H1 (cell line): ENCODE data around the gene FAM120B. TPM values are rescaled to one million over a fixed set of nuclear protein-coding genes. Genes with fewer than 3 reads are reported as not detected.

ENCODE experiments used
- CTCF ChIA-PET: fragments of 300-600 bp; sonication (Branson Sonifier 250); formaldehyde crosslinking; loops from one replicate; lab custom pipeline; 2021; ENCODE audit not compliant: partially characterized antibody; lab: Charles Lee
- POLR2A ChIA-PET: fragments of 300-600 bp; sonication (Branson Sonifier 250); formaldehyde crosslinking; loops from one replicate; lab custom pipeline; 2021; ENCODE audit warnings: inconsistent platforms; ENCODE audit not compliant: partially characterized antibody; lab: Charles Lee
- DNase-seq, 2 experiments: peaks; one replicate each; pipeline versions ENCODE4 v3.0.0 to v3.0.0-alpha.2; 2010 to 2022; ENCODE audit warnings: low spot score in 2 of 2, low read depth in 1 of 2, mixed read lengths in 1 of 2
- FAIRE-seq: peaks from 2 replicates; lab custom pipeline; 2011; peaks lifted over from hg19 to GRCh38; lab: Jason Lieb, UNC
- H2AFZ ChIP-seq: 2 replicates; pipeline ENCODE4 v1.8.1; 2012; ENCODE audit warnings: low read length, inconsistent platforms
- H2AK5ac ChIP-seq: 2 replicates; pipeline ENCODE4 v1.6.1; 2013; ENCODE audit warnings: low read depth, low read length
- H2BK120ac ChIP-seq: replicated peaks from 2 replicates; pipeline ENCODE3; 2013; ENCODE audit warnings: low read depth, low read length, inconsistent platforms
- H2BK12ac ChIP-seq: 2 replicates; pipeline ENCODE4 v1.6.1; 2013; ENCODE audit warnings: low read depth, low read length
- H2BK15ac ChIP-seq: 2 replicates; pipeline ENCODE4 v1.6.1; 2013; ENCODE audit warnings: low read length
- H2BK20ac ChIP-seq: 2 replicates; pipeline ENCODE4 v1.6.1; 2013; ENCODE audit warnings: low read length
- H2BK5ac ChIP-seq: 2 replicates; pipeline ENCODE4 v1.6.1; 2013; ENCODE audit warnings: low read depth, low read length
- H3K14ac ChIP-seq: 2 replicates; pipeline ENCODE4 v1.6.1; 2013; ENCODE audit warnings: inconsistent platforms; ENCODE audit not compliant: insufficient read length
- H3K18ac ChIP-seq: 2 replicates; pipeline ENCODE4 v1.6.1; 2013; ENCODE audit warnings: low read length; ENCODE audit errors: extremely low read depth
- H3K23ac ChIP-seq: 2 replicates; pipeline ENCODE4 v1.6.1; 2013; ENCODE audit warnings: inconsistent platforms; ENCODE audit not compliant: insufficient read length
- H3K23me2 ChIP-seq: 2 replicates; pipeline ENCODE4 v1.6.1; 2013; ENCODE audit warnings: low read depth, low read length
- H3K27ac ChIP-seq: 2 replicates; pipeline ENCODE4 v1.6.1; 2011; ENCODE audit warnings: low read depth, low read length, inconsistent platforms
- H3K27me3 ChIP-seq, 4 experiments: replicated peaks in 1 of 4; 1 replicate in 1 of 4; 2 replicates in 3 of 4; pipeline versions ENCODE4 v1.6.1 to v1.8.1; 2011 to 2013; ENCODE audit warnings: low read length in 3 of 4, mild to moderate bottlenecking in 3 of 4, inconsistent platforms in 2 of 4, mixed read lengths in 2 of 4, moderate library complexity in 1 of 4; ENCODE audit not compliant: control insufficient read depth in 3 of 4, insufficient read depth in 3 of 4; ENCODE audit errors: extremely low read depth in 1 of 4
- H3K36me3 ChIP-seq, 4 experiments: 2 replicates each; pipeline versions ENCODE4 v1.6.1 to v1.8.1; 2011 to 2013; ENCODE audit warnings: mild to moderate bottlenecking in 4 of 4, low read length in 3 of 4, moderate library complexity in 2 of 4, control low read depth in 1 of 4, inconsistent platforms in 1 of 4; ENCODE audit not compliant: insufficient read depth in 4 of 4, control insufficient read depth in 2 of 4
- H3K4ac ChIP-seq: replicated peaks from 2 replicates; pipeline ENCODE3; 2013; ENCODE audit warnings: low read length, low read depth, mixed read lengths, inconsistent platforms; ENCODE audit not compliant: insufficient read length
- H3K4me1 ChIP-seq, 4 experiments: replicated peaks in 1 of 4; 1 replicate in 1 of 4; 2 replicates in 3 of 4; pipeline versions ENCODE4 v1.6.1 to v1.8.1; 2011 to 2013; ENCODE audit warnings: low read length in 3 of 4, inconsistent platforms in 2 of 4, mixed read lengths in 1 of 4; ENCODE audit not compliant: insufficient read depth in 4 of 4, control insufficient read depth in 3 of 4
- H3K4me2 ChIP-seq, 2 experiments: 2 replicates each; pipeline versions ENCODE4 v1.6.1 to v1.8.1; 2011 to 2013; ENCODE audit warnings: low read depth in 2 of 2, low read length in 2 of 2, control low read depth in 1 of 2, inconsistent platforms in 1 of 2, mild to moderate bottlenecking in 1 of 2; ENCODE audit not compliant: insufficient read depth in 1 of 2
- H3K4me3 ChIP-seq, 4 experiments: fragments of 200-600, 300-600 bp in 1 of 4; sonication (generic), shearing (Covaris generic), sonication (Bioruptor Twin) in 1 of 4; 2 replicates each; pipeline versions ENCODE4 v1.5.1 to v1.8.1; 2011 to 2016; ENCODE audit warnings: low read length in 4 of 4, low read depth in 3 of 4, control low read depth in 2 of 4, inconsistent platforms in 2 of 4, mild to moderate bottlenecking in 2 of 4, mixed read lengths in 1 of 4, moderate library complexity in 1 of 4; ENCODE audit not compliant: insufficient read depth in 2 of 4; ENCODE audit errors: extremely low read depth in 1 of 4
- H3K56ac ChIP-seq: replicated peaks from 2 replicates; pipeline ENCODE3; 2013; ENCODE audit warnings: low read depth, mild to moderate bottlenecking, mixed read lengths, low read length, inconsistent platforms; ENCODE audit not compliant: insufficient read length
- H3K79me1 ChIP-seq: 2 replicates; pipeline ENCODE4 v1.6.1; 2013; ENCODE audit warnings: low read depth, low read length, control low read depth
- H3K79me2 ChIP-seq, 2 experiments: 2 replicates each; pipeline versions ENCODE4 v1.6.1 to v1.8.1; 2012 to 2013; ENCODE audit warnings: low read length in 2 of 2, mild to moderate bottlenecking in 2 of 2, inconsistent platforms in 1 of 2; ENCODE audit not compliant: insufficient read depth in 2 of 2, control insufficient read depth in 1 of 2
- H3K9ac ChIP-seq, 4 experiments: replicated peaks in 1 of 4; 1 replicate in 1 of 4; 2 replicates in 3 of 4; pipeline versions ENCODE4 v1.6.1 to v1.8.1; 2011 to 2013; ENCODE audit warnings: low read depth in 3 of 4, low read length in 3 of 4, control low read depth in 2 of 4, mild to moderate bottlenecking in 2 of 4, moderate library complexity in 2 of 4, inconsistent platforms in 1 of 4; ENCODE audit errors: extremely low read depth in 1 of 4
- H3K9me3 ChIP-seq, 2 experiments: 2 replicates each; pipeline versions ENCODE4 v1.6.1 to v1.8.1; 2012 to 2013; ENCODE audit warnings: mild to moderate bottlenecking in 2 of 2, moderate library complexity in 2 of 2, control low read depth in 1 of 2, inconsistent platforms in 1 of 2, low read depth in 1 of 2, low read length in 1 of 2, mixed read lengths in 1 of 2; ENCODE audit not compliant: insufficient read depth in 2 of 2
- H4K20me1 ChIP-seq, 2 experiments: replicated peaks in 1 of 2; 2 replicates each; pipeline versions ENCODE3 to v1.8.1; 2011 to 2013; ENCODE audit warnings: inconsistent platforms in 2 of 2, low read length in 2 of 2, mild to moderate bottlenecking in 1 of 2; ENCODE audit not compliant: insufficient read depth in 2 of 2, control insufficient read depth in 1 of 2
- H4K5ac ChIP-seq: 2 replicates; pipeline ENCODE4 v1.6.1; 2013; ENCODE audit warnings: low read length, low read depth, mixed read lengths, inconsistent platforms; ENCODE audit not compliant: insufficient read length
- H4K8ac ChIP-seq: 2 replicates; pipeline ENCODE4 v1.8.0; 2013; ENCODE audit warnings: mild to moderate bottlenecking, moderate library complexity, low read length, inconsistent platforms; ENCODE audit not compliant: insufficient read depth; ENCODE audit errors: extremely low read depth
- H4K91ac ChIP-seq: replicated peaks from 2 replicates; pipeline ENCODE3; 2013; ENCODE audit warnings: low read length, mixed read lengths, inconsistent platforms; ENCODE audit not compliant: insufficient read length
- BACH1 ChIP-seq: IDR thresholded peaks from 2 replicates; pipeline ENCODE4 v1.6.1; 2012; ENCODE audit warnings: low read length, improper control_type of control experiment
- GABPA ChIP-seq: IDR thresholded peaks from 2 replicates; pipeline ENCODE4 v1.6.1; 2011; ENCODE audit warnings: mild to moderate bottlenecking, low read length, moderate library complexity, borderline replicate concordance; ENCODE audit not compliant: insufficient read depth
- NRF1 ChIP-seq: IDR thresholded peaks from 2 replicates; pipeline ENCODE4 v1.6.1; 2011; ENCODE audit warnings: mild to moderate bottlenecking, low read depth, low read length, improper control_type of control experiment
- WGBS, 2 experiments: shearing (Covaris generic) in 1 of 2; methylation state at CpG; one replicate each; pipeline versions ENCODE4 v1.1.6 to v1.1.7; 2013 to 2015; ENCODE audit warnings: low lambda C conversion rate in 2 of 2, mixed read lengths in 2 of 2, inconsistent platforms in 1 of 2, low coverage in 1 of 2, missing lambda C conversion rate in 1 of 2; ENCODE audit not compliant: insufficient replicate concordance in 2 of 2, insufficient coverage in 1 of 2, insufficient read length in 1 of 2; ENCODE audit errors: extremely low coverage in 1 of 2, missing lambda C conversion rate in 1 of 2; 5-methylcytosine and 5-hydroxymethylcytosine counted together
- polyA plus RNA-seq, 7 experiments: library from polyadenylated mRNA; depleted of rRNA in 3 of 7; stranded (reverse) in 5 of 7; unstranded in 2 of 7; fragments of >200 nt in 5 of 7; fragments of 200-250 nt in 2 of 7; gene quantifications; 1 replicate in 5 of 7; 2 replicates in 1 of 7; 4 replicates in 1 of 7; pipeline versions ENCODE4 v1.2.1 to v1.2.3, GENCODE V29; 2011 to 2013; ENCODE audit warnings: missing spikeins in 2 of 7, mixed read lengths in 2 of 7
- total RNA-seq: library from RNA; stranded (reverse); fragmentation: NEBNext Ultra II Directional; extraction: Animal tissue kit (Norgen Biotek cat#: 25700); gene quantifications from 2 replicates; pipeline ENCODE4 v1.2.1, GENCODE V29; 2021

Gene FAM120B
- total and polyA plus RNA-seq, 2 of the 8 experiments (the other 6 are each of a cell fraction or from before 2014, with no cell fraction given), result 5.1 to 12.5 TPM

- Histone ChIP-seq H2BK12ac (no peak overlapping the region), H3K79me2 (no peaks in the 10 kb centered on the region), H2BK5ac (no peak overlapping the region), H3K79me1 (no peaks in the 10 kb centered on the region), H3K23ac (no peak overlapping the region), H3K23me2 (no peaks in the 10 kb centered on the region), H3K4me3 (no peak overlapping the region), H3K56ac (no peak overlapping the region), H3K9me3 (no peaks in the 10 kb centered on the region), H2AFZ (no peak overlapping the region), H2BK120ac (no peak overlapping the region), H2AK5ac (no peak overlapping the region), H3K27me3 (no peaks in the 10 kb centered on the region), H3K18ac (no peak overlapping the region), H4K20me1 (no peaks in the 10 kb centered on the region), H3K14ac (no peak overlapping the region), H3K4me1 (no peaks in the 10 kb centered on the region), H3K36me3 (no peaks in the 10 kb centered on the region), H4K5ac (no peak overlapping the region), H3K4ac (no peak overlapping the region)
- FAIRE-seq, result no peak
- WGBS, 2 experiments, result 84% methylated on average over 4 of the region's 4 CpGs; no CpG with 5 or more reads in 1 of the 2 experiments
- no peak for DNase-seq
- POLR2A ChIA-PET, result no interaction called here
- CTCF ChIA-PET, result interaction anchor here (1.6 kb wide), 1 partner anchor 16 kb away, joined by 3 read pairs; no protein-coding TSS in a partner anchor
- TF ChIP-seq BACH1 (no peak), NRF1 (no peak), GABPA (no peak)
- TF ChIP-seq, all 59 proteins: peak for 0
- no peak overlapping the region for H2BK15ac ChIP-seq
- H4K91ac ChIP-seq, result no peak overlapping the region
- no peak overlapping the region for H2BK20ac ChIP-seq
- no peak overlapping the region for H3K9ac ChIP-seq
- no peak overlapping the region for H4K8ac ChIP-seq
- no peak overlapping the region for H3K4me2 ChIP-seq
- H3K27ac ChIP-seq, result no peak overlapping the region
Measured at GRCh38 chr6:170415318-170415717, 108.8 kb downstream of the FAM120B start.
